ENCODE results near the gene SRRT.

SRRT gene

DNA sequence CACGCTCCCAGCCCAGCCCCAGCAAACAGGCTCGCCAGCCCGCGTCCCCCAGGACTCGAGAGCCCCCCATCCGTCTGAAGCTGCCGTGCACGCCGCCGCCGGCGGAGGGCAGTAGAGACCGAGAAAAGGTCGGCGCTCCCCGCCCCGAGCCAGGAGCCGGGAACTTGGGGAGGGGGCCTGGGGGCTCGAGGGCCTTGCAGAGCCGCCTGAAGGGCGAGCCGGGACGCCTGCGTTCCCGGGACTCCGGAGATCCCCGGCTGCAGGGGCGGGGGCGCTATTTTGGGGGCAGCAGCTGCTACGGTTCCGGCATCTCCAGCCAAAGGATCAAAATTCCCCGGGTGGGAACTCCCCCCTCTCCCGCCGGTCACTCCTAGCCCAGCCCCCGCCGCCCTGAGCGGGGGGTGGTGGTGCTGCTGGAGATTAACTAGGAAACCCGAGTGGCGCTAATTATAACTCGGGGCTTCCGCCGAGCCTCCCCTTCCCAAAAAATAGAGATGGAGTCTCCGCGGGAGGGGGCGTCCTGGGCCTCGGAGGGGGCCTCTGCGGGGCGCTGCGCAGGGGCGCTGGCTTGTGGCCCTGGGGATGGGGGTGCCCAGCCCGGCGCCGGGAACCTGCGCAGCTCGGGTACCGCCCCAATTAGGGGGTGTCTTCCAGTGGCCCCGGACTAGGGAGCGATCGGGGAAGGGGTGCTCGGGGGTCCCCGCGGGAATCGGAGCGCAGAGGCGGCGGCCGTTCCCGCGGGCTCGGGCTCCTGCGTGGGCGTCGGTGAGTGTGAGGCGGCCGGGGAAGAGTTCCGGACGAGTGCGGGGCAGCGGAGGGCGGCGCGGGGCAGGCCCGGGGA is 20.2 kb downstream of the SRRT start:
- Histone ChIP-seq H4K20me1 (ENCODE audit: insufficient read depth) (no peaks in the 10 kb centered on the region), H3K79me2 (ENCODE audit: insufficient read depth, low read depth) (no peaks in the 10 kb centered on the region), H3K4me1 (ENCODE audit: low read depth, poor library complexity, severe bottlenecking) (peaks cover 5% of the 10 kb centered on the region), H3K36me3 (ENCODE audit: insufficient read depth) (no peaks in the 10 kb centered on the region), H2AFZ (ENCODE audit: low read depth) (peak overlapping the region; percentile 64), H3K4me3 (IDR thresholded peaks at IDR 0.05; ENCODE audit: insufficient read depth, low read depth, low read length) (no peak overlapping the region), H3K27ac (no peak overlapping the region), H3K4me2 (peak overlapping the region; percentile 88), H3K27me3 (ENCODE audit: insufficient read depth, low read depth) (peaks cover 61% of the 10 kb centered on the region), H3K9ac (no peak overlapping the region)
- TF ChIP-seq, protein P1, sequence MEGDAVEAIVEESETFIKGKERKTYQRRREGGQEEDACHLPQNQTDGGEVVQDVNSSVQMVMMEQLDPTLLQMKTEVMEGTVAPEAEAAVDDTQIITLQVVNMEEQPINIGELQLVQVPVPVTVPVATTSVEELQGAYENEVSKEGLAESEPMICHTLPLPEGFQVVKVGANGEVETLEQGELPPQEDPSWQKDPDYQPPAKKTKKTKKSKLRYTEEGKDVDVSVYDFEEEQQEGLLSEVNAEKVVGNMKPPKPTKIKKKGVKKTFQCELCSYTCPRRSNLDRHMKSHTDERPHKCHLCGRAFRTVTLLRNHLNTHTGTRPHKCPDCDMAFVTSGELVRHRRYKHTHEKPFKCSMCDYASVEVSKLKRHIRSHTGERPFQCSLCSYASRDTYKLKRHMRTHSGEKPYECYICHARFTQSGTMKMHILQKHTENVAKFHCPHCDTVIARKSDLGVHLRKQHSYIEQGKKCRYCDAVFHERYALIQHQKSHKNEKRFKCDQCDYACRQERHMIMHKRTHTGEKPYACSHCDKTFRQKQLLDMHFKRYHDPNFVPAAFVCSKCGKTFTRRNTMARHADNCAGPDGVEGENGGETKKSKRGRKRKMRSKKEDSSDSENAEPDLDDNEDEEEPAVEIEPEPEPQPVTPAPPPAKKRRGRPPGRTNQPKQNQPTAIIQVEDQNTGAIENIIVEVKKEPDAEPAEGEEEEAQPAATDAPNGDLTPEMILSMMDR (conservative IDR thresholded peaks at IDR 0.05; ENCODE audit: low read depth, low read length): peak; percentile 85

DNA sequence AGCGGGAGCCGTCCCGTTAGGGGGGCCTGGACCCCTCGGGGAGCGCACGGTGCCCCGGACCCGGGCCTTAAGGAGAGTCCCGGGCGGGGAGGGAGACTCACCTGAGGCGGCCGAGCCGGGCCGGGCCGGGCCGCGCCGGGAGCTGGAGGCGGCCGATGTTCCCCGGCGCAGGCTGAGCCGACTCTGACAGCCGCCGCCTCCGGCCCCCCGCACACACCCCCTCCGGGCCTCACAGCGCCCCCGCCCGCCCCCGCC is 20.7 kb downstream of the SRRT start, which contains the start of gene ACHE:
TSS of gene ACHE (minus strand) at position 188 of the 255 bp plus-strand sequence. CDS start 1,656 bp downstream, outside the sequence.
- Histone ChIP-seq H3K36me3 (ENCODE audit: insufficient read depth) (no peaks in the 10 kb centered on the region), H3K4me3 (IDR thresholded peaks at IDR 0.05; ENCODE audit: insufficient read depth, low read depth, low read length) (no peak within 1 kb of the TSS), H3K4me2 (peak within 1 kb of the TSS; percentile 88), H3K9ac (no peak within 1 kb of the TSS), H3K27me3 (ENCODE audit: insufficient read depth, low read depth) (peaks cover 57% of the 10 kb centered on the region), H2AFZ (ENCODE audit: low read depth) (peak within 1 kb of the TSS; percentile 64), H3K27ac (no peak within 1 kb of the TSS), H3K79me2 (ENCODE audit: insufficient read depth, low read depth) (no peaks in the 10 kb centered on the region), H4K20me1 (ENCODE audit: insufficient read depth) (no peaks in the 10 kb centered on the region), H3K4me1 (ENCODE audit: low read depth, poor library complexity, severe bottlenecking) (peaks cover 10% of the 10 kb centered on the region)
- TF ChIP-seq, protein P1 (conservative IDR thresholded peaks at IDR 0.05; ENCODE audit: low read depth, low read length): no peak

- Histone ChIP-seq H3K4me1 (ENCODE audit: low read depth, poor library complexity, severe bottlenecking) (peaks cover 16% of the 10 kb centered on the region), H3K79me2 (ENCODE audit: insufficient read depth, low read depth) (no peaks in the 10 kb centered on the region), H3K4me3 (IDR thresholded peaks at IDR 0.05; ENCODE audit: insufficient read depth, low read depth, low read length) (no peak overlapping the region), H3K27me3 (ENCODE audit: insufficient read depth, low read depth) (peaks cover 52% of the 10 kb centered on the region), H3K36me3 (ENCODE audit: insufficient read depth) (no peaks in the 10 kb centered on the region), H2AFZ (ENCODE audit: low read depth) (no peak overlapping the region; the same call in 1 of the 2 replicates), H3K27ac (no peak overlapping the region), H3K4me2 (no peak overlapping the region; the same call in 1 of the 2 replicates), H4K20me1 (ENCODE audit: insufficient read depth) (no peaks in the 10 kb centered on the region), H3K9ac (no peak overlapping the region)
- TF ChIP-seq, protein P1 (conservative IDR thresholded peaks at IDR 0.05; ENCODE audit: low read depth, low read length): no peak
These were observed 21.2 kb downstream of the SRRT start for GRCh38 chr7:100895956-100896731.

- peaks cover 24% of the 10 kb centered on the region for H3K4me1 ChIP-seq (ENCODE audit: low read depth, poor library complexity, severe bottlenecking)
- TF ChIP-seq, protein P1 (conservative IDR thresholded peaks at IDR 0.05; ENCODE audit: low read depth, low read length): peak; percentile 73
- no peak overlapping the region for H3K4me3 ChIP-seq (IDR thresholded peaks at IDR 0.05; ENCODE audit: insufficient read depth, low read depth, low read length)
- peak overlapping the region; percentile 36; the same call in 1 of the 2 replicates for H2AFZ ChIP-seq (ENCODE audit: low read depth)
- no peaks in the 10 kb centered on the region for H4K20me1 ChIP-seq (ENCODE audit: insufficient read depth)
- no peaks in the 10 kb centered on the region for H3K36me3 ChIP-seq (ENCODE audit: insufficient read depth)
- H3K27ac ChIP-seq: no peak overlapping the region
- H3K27me3 ChIP-seq (ENCODE audit: insufficient read depth, low read depth): peaks cover 44% of the 10 kb centered on the region
- no peak overlapping the region for H3K9ac ChIP-seq
- peak overlapping the region; percentile 14; the same call in 1 of the 2 replicates for H3K4me2 ChIP-seq
- H3K79me2 ChIP-seq (ENCODE audit: insufficient read depth, low read depth): no peaks in the 10 kb centered on the region
These were observed 22.1 kb downstream of the SRRT start for GRCh38 chr7:100896732-100897608.
